ENCODE measurements around the gene PLEKHG3.

- TF ChIP-seq CTCF (IDR thresholded peaks at IDR 0.05) (no peak), EP300 (IDR thresholded peaks at IDR 0.05; ENCODE audit: low read depth) (no peak)
Measured at GRCh38 chr14:64686282-64686615, 18.0 kb upstream of the PLEKHG3 start.
